Central memory CD8-positive, alpha-beta T cell (primary cell): Measurements from ENCODE around the gene PTPN6.
A peak's percentile ranks its signal among the peaks of the same experiment; 100 is the strongest.

ENCODE experiments used
- ATAC-seq: fragments of 150-1000 bp; cut with Tn5 transposase; replicated peaks from 2 replicates; pipeline ENCODE4 v1.10.0; 2022; ENCODE audit warnings: mild to moderate bottlenecking, moderate FRiP score, moderate number of reproducible peaks; ENCODE audit not compliant: poor library complexity, severe bottlenecking; ENCODE audit errors: extremely low read depth
- DNase-seq, 2 donors: peaks; one replicate each; pipeline ENCODE4 v3.0.0; 2021; ENCODE audit warnings: low spot score in 2 of 2
- H3K27ac Mint-ChIP-seq: one replicate; pipeline ENCODE4 v1.8.0; 2022; ENCODE audit warnings: low read depth, mild to moderate bottlenecking, moderate library complexity, mixed read lengths
- H3K27me3 Mint-ChIP-seq: one replicate; pipeline ENCODE4 v1.8.0; 2022; ENCODE audit warnings: mixed read lengths
- H3K36me3 Mint-ChIP-seq: one replicate; pipeline ENCODE4 v1.8.0; 2022; ENCODE audit warnings: mild to moderate bottlenecking, moderate library complexity, mixed read lengths; ENCODE audit not compliant: insufficient read depth
- H3K4me1 Mint-ChIP-seq: one replicate; pipeline ENCODE4 v1.8.0; 2022; ENCODE audit warnings: mixed read lengths
- H3K4me3 Mint-ChIP-seq: one replicate; pipeline ENCODE4 v1.8.0; 2022; ENCODE audit warnings: mild to moderate bottlenecking, moderate library complexity, mixed read lengths
- H3K9me3 Mint-ChIP-seq: one replicate; pipeline ENCODE4 v1.8.0; 2022; ENCODE audit warnings: mixed read lengths

The PTPN6 gene

DNA sequence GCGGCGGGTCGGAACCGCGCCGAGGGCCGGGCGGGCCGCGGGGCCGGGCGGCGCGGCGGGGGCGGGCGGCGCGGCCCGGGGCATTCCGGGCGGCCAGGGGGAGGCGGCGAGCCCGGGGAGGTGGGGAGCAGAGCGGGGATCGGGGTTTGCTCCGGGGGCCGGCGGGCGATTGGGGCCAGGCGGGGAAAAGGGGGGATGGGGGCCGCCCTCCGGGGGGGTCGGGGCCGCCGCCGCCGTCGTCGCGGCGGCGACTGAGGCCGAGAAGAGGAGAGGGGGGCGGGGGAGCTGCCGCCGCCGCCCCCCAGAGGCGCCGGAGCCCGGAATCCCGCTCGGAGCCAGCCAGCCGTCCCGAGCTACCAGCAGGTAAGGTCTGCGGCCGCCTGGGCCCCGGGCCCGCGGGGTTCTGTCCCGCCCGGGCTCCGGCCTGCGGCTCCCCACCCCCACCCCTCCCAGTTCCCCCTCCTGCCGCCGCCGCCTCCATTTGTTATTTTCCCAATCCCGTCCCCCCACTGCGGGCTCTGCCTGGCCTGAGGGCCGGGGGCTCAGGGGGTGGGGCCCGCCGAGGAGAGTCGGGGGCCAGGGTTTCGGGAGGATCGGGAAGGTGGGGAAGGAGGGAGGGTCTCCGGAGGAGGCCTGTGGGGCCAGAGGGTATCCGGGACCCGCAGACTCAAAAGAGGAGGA lies 23.0 kb upstream of the PTPN6 start:
- Mint-ChIP-seq H3K27ac (peak overlapping the region; percentile 90), H3K9me3 (no peaks in the 10 kb centered on the region), H3K27me3 (no peaks in the 10 kb centered on the region), H3K36me3 (peaks cover 15% of the 10 kb centered on the region), H3K4me1 (peaks cover 54% of the 10 kb centered on the region), H3K4me3 (peak overlapping the region; percentile 83)
- ATAC-seq, result peak; percentile 31
- no peak for DNase-seq

GRCh38 chr12:6928703-6929407 lies 22.3 kb upstream of the PTPN6 start:
- no peak for ATAC-seq
- DNase-seq, result no peak
- peaks cover 13% of the 10 kb centered on the region for H3K36me3 Mint-ChIP-seq
- peak overlapping the region; percentile 82 for H3K4me3 Mint-ChIP-seq
- peaks cover 56% of the 10 kb centered on the region for H3K4me1 Mint-ChIP-seq
- no peaks in the 10 kb centered on the region for H3K27me3 Mint-ChIP-seq
- H3K9me3 Mint-ChIP-seq, result no peaks in the 10 kb centered on the region
- H3K27ac Mint-ChIP-seq, result peak overlapping the region; percentile 90

GRCh38 chr12:6929466-6930452 lies 21.4 kb upstream of the PTPN6 start:
- peak overlapping the region; percentile 90 for H3K27ac Mint-ChIP-seq
- H3K9me3 Mint-ChIP-seq, result no peaks in the 10 kb centered on the region
- DNase-seq (no peak), ATAC-seq (no peak)
- no peaks in the 10 kb centered on the region for H3K27me3 Mint-ChIP-seq
- peaks cover 54% of the 10 kb centered on the region for H3K4me1 Mint-ChIP-seq
- peak overlapping the region; percentile 82 for H3K4me3 Mint-ChIP-seq
- H3K36me3 Mint-ChIP-seq, result peaks cover 9% of the 10 kb centered on the region

GRCh38 chr12:6932766-6933165 lies 18.4 kb upstream of the PTPN6 start:
- Mint-ChIP-seq H3K27ac (no peak overlapping the region), H3K27me3 (no peaks in the 10 kb centered on the region), H3K9me3 (no peaks in the 10 kb centered on the region), H3K4me3 (no peak overlapping the region), H3K36me3 (peaks cover 7% of the 10 kb centered on the region), H3K4me1 (peaks cover 59% of the 10 kb centered on the region)
- ATAC-seq, result no peak
- no peak for DNase-seq

DNA sequence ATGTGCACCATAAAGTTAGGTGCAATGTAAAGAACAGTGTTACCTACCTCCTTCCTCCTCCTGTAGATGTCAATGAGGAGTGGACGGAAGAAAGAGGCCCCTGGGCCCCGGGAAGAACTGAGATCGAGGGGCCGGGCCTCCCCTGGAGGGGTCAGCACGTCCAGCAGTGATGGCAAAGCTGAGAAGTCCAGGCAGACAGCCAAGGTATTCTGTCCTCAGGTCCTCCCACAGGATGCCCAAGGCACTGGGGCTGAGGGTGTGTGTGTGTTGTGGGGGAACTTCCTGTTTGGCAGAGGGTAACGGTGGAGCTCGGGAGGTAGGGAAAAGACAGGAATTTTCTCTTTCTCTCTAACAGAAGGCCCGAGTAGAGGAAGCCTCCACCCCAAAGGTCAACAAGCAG lies 17.0 kb upstream of the PTPN6 start:
- DNase-seq (no peak), ATAC-seq (no peak)
- Mint-ChIP-seq H3K4me3 (no peak overlapping the region), H3K36me3 (peaks cover 10% of the 10 kb centered on the region), H3K27me3 (no peaks in the 10 kb centered on the region), H3K4me1 (peaks cover 60% of the 10 kb centered on the region), H3K27ac (peak overlapping the region; percentile 26), H3K9me3 (no peaks in the 10 kb centered on the region)

DNA sequence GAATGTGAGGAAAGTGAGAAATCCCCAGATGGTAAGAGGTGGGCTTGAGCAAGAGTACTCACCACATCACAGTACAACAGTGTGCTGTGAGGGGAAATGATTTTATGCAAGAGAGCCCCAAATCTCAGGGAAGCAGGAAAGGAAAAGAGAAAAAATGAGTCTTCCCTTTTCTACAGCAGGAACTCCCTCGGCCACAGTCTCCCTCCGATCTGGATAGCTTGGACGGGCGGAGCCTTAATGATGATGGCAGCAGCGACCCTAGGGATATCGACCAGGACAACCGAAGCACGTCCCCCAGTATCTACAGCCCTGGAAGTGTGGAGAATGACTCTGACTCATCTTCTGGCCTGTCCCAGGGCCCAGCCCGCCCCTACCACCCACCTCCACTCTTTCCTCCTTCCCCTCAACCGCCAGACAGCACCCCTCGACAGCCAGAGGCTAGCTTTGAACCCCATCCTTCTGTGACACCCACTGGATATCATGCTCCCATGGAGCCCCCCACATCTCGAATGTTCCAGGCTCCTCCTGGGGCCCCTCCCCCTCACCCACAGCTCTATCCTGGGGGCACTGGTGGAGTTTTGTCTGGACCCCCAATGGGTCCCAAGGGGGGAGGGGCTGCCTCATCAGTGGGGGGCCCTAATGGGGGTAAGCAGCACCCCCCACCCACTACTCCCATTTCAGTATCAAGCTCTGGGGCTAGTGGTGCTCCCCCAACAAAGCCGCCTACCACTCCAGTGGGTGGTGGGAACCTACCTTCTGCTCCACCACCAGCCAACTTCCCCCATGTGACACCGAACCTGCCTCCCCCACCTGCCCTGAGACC lies 15.6 kb upstream of the PTPN6 start:
- Mint-ChIP-seq H3K9me3 (no peaks in the 10 kb centered on the region), H3K4me1 (peaks cover 49% of the 10 kb centered on the region), H3K36me3 (peaks cover 10% of the 10 kb centered on the region), H3K27ac (peak overlapping the region; percentile 86), H3K4me3 (peak overlapping the region; percentile 78), H3K27me3 (no peaks in the 10 kb centered on the region)
- DNase-seq (no peak), ATAC-seq (no peak)

GRCh38 chr12:6936194-6936635 lies 14.9 kb upstream of the PTPN6 start:
- H3K4me3 Mint-ChIP-seq, result peak overlapping the region; percentile 78
- H3K4me1 Mint-ChIP-seq, result peaks cover 49% of the 10 kb centered on the region
- H3K9me3 Mint-ChIP-seq, result no peaks in the 10 kb centered on the region
- ATAC-seq (no peak), DNase-seq (no peak)
- peak overlapping the region; percentile 86 for H3K27ac Mint-ChIP-seq
- peaks cover 10% of the 10 kb centered on the region for H3K36me3 Mint-ChIP-seq
- no peaks in the 10 kb centered on the region for H3K27me3 Mint-ChIP-seq

GRCh38 chr12:6936636-6937480 lies 14.3 kb upstream of the PTPN6 start:
- DNase-seq, result no peak
- peaks cover 49% of the 10 kb centered on the region for H3K4me1 Mint-ChIP-seq
- peak; percentile 9 for ATAC-seq

GRCh38 chr12:6937481-6938352 lies 13.4 kb upstream of the PTPN6 start:
- peak; percentile 98 for ATAC-seq
- peaks cover 46% of the 10 kb centered on the region for H3K4me1 Mint-ChIP-seq
- peak overlapping the region; percentile 78 for H3K4me3 Mint-ChIP-seq
- peak overlapping the region; percentile 86 for H3K27ac Mint-ChIP-seq
- DNase-seq, result peak; percentile 81 to 92
- peaks cover 10% of the 10 kb centered on the region for H3K36me3 Mint-ChIP-seq
- H3K9me3 Mint-ChIP-seq, result no peaks in the 10 kb centered on the region
- H3K27me3 Mint-ChIP-seq, result no peaks in the 10 kb centered on the region

More at GRCh38 chr12:6936636-6937480, 14.3 kb upstream of the PTPN6 start:
- Mint-ChIP-seq H3K27ac (peak overlapping the region; percentile 86), H3K27me3 (no peaks in the 10 kb centered on the region), H3K9me3 (no peaks in the 10 kb centered on the region), H3K36me3 (peaks cover 10% of the 10 kb centered on the region), H3K4me3 (peak overlapping the region; percentile 78)

DNA sequence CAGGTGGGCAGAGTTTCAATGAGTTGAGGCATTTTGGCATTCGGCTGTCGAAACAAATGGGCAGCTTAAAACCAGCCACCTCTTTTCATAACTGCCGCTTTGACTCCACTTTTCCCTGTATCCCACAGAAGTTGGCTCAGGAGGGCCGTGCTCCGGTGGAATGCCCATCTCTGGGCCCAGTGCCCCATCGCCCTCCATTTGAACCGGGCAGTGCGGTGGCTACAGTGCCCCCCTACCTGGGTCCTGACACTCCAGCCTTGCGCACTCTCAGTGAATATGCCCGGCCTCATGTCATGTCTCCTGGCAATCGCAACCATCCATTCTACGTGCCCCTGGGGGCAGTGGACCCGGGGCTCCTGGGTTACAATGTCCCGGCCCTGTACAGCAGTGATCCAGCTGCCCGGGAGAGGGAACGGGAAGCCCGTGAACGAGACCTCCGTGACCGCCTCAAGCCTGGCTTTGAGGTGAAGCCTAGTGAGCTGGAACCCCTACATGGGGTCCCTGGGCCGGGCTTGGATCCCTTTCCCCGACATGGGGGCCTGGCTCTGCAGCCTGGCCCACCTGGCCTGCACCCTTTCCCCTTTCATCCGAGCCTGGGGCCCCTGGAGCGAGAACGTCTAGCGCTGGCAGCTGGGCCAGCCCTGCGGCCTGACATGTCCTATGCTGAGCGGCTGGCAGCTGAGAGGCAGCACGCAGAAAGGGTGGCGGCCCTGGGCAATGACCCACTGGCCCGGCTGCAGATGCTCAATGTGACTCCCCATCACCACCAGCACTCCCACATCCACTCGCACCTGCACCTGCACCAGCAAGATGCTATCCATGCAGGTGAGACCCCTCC lies 12.6 kb upstream of the PTPN6 start:
- H3K4me1 Mint-ChIP-seq, result peaks cover 51% of the 10 kb centered on the region
- DNase-seq, result no peak

More for the DNA sequence above, 12.6 kb upstream of the PTPN6 start:
- H3K4me3 Mint-ChIP-seq, result peak overlapping the region; percentile 78
- no peaks in the 10 kb centered on the region for H3K27me3 Mint-ChIP-seq
- peaks cover 14% of the 10 kb centered on the region for H3K36me3 Mint-ChIP-seq
- H3K9me3 Mint-ChIP-seq, result no peaks in the 10 kb centered on the region
- H3K27ac Mint-ChIP-seq, result peak overlapping the region; percentile 86
- ATAC-seq, result no peak
